VCaP (cell line): ENCODE data around the gene LINC00237.

Experiments
- H3K27ac ChIP-seq: fragments of 450-650 bp; 2 replicates; pipeline ENCODE4 v1.5.1; 2017
- TF ChIP-seq, protein P1 (sequence below): fragments of 450-650 bp; conservative IDR thresholded peaks from 2 replicates; pipeline ENCODE4 v1.5.1; 2017; ENCODE audit warnings: mild to moderate bottlenecking, moderate library complexity

The LINC00237 gene

GRCh38 chr20:21145424-21145823, 39.3 kb upstream of the LINC00237 start:
- TF ChIP-seq, protein P1, sequence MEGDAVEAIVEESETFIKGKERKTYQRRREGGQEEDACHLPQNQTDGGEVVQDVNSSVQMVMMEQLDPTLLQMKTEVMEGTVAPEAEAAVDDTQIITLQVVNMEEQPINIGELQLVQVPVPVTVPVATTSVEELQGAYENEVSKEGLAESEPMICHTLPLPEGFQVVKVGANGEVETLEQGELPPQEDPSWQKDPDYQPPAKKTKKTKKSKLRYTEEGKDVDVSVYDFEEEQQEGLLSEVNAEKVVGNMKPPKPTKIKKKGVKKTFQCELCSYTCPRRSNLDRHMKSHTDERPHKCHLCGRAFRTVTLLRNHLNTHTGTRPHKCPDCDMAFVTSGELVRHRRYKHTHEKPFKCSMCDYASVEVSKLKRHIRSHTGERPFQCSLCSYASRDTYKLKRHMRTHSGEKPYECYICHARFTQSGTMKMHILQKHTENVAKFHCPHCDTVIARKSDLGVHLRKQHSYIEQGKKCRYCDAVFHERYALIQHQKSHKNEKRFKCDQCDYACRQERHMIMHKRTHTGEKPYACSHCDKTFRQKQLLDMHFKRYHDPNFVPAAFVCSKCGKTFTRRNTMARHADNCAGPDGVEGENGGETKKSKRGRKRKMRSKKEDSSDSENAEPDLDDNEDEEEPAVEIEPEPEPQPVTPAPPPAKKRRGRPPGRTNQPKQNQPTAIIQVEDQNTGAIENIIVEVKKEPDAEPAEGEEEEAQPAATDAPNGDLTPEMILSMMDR: no peak
- H3K27ac ChIP-seq: no peak overlapping the region

GRCh38 chr20:21143194-21143890, 37.2 kb upstream of the LINC00237 start:
- H3K27ac ChIP-seq: no peak overlapping the region
- TF ChIP-seq, protein P1: no peak

GRCh38 chr20:21141825-21142224, 35.7 kb upstream of the LINC00237 start:
- TF ChIP-seq, protein P1: no peak
- H3K27ac ChIP-seq: no peak overlapping the region

GRCh38 chr20:21139881-21140566, 33.9 kb upstream of the LINC00237 start:
- no peak overlapping the region for H3K27ac ChIP-seq
- TF ChIP-seq, protein P1: no peak

DNA sequence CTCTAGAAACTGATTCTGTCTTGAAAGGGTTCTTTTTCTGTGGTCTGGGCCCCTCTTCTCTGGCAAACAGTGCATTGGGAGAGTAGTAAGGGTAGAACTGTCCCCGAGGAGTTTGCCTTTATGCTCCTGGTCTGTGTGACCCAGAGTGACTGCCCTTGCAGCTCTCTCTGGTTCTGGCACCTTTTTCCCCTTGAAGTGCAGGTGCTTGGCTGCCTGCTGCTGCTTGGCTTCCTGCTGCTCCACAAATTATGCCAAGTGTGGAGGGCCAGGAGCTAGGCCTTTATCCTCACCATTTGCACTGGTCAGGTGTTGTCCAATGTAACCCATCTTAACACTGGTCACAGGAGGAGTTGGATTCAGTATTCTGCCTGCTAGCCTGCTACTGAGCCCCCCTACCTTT, 30.9 kb upstream of the LINC00237 start:
- no peak overlapping the region for H3K27ac ChIP-seq
- TF ChIP-seq, protein P1: no peak

GRCh38 chr20:21136015-21136732, 30.0 kb upstream of the LINC00237 start:
- H3K27ac ChIP-seq: no peak overlapping the region

More at GRCh38 chr20:21136015-21136732, 30.0 kb upstream of the LINC00237 start:
- TF ChIP-seq, protein P1: no peak
